Measurements from ENCODE around the gene PCTP. TPM values are rescaled to one million over a fixed set of nuclear protein-coding genes. Genes with fewer than 3 reads are reported as not detected.

PCTP gene
- total RNA-seq, 1 donor from 2014 or later = 13.6 TPM

DNA sequence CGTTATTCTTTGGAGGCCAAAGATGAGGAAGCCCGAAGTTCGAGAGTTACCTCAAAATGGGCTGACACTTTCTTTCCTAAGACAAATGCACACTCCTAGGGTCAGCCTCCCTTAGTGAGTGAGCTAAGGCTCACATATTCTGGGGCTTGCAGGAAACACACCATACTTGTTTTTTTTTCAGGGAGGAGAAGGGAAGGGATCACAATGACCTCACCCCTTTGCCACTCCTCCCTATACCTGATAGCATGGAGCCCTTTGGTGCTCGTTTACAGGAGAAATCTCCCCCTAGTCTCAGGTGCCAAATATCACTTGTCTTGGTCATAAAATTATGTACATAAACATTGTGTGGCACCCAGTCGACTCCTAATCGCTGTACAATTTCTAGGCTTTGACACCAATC lies 23.6 kb upstream of the PCTP start:
- Histone ChIP-seq H3K36me3 (ENCODE audit: control insufficient read depth in 3 of 3, insufficient read depth in 3 of 3, low read length in 3 of 3) (no peaks in the 10 kb centered on the region), H3K27me3 (ENCODE audit: control insufficient read depth in 3 of 3, insufficient read depth in 3 of 3, low read length in 3 of 3) (no peaks in the 10 kb centered on the region), H3K4me1 (ENCODE audit: control insufficient read depth in 3 of 3, insufficient read depth in 3 of 3, low read length in 3 of 3) (peaks cover 18 to 20% (median 20%) of the 10 kb centered on the region in 3 donors), H3K27ac (ENCODE audit: low read depth, low read length) (no peak overlapping the region), H3K4me3 (ENCODE audit: low read length in 3 of 3) (no peak overlapping the region), H3K9ac (ENCODE audit: low read depth in 1 of 3, low read length in 3 of 3) (no peak overlapping the region), H3K9me3 (ENCODE audit: control insufficient read depth in 3 of 3, low read length in 3 of 3) (no peaks in the 10 kb centered on the region)

DNA sequence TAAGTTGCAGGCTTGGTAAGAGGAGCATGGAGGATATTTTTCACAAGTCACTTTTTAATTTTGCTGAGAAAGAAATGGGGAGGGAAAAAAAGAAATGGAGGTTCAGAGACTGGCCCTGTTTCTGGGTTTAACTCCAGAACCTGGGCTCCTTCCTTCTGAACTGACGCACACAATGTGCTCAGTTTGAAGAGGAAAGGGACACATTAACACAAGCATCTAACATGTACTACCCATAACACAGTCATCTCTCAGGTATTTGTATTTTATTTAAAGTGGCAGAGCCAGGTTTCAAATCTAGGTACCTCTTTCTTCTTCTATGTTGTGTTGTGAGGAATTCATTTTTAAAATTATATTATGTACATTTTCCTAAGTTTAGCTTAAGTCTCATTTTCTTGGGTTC lies 22.9 kb upstream of the PCTP start:
- no peak overlapping the region for H3K4me3 ChIP-seq (ENCODE audit: low read length in 3 of 3)
- H3K9ac ChIP-seq (ENCODE audit: low read depth in 1 of 3, low read length in 3 of 3) = no peak overlapping the region
- H3K9me3 ChIP-seq (ENCODE audit: control insufficient read depth in 3 of 3, low read length in 3 of 3) = no peaks in the 10 kb centered on the region
- peaks cover 22 to 26% (median 25%) of the 10 kb centered on the region in 3 donors for H3K4me1 ChIP-seq (ENCODE audit: control insufficient read depth in 3 of 3, insufficient read depth in 3 of 3, low read length in 3 of 3)
- no peaks in the 10 kb centered on the region for H3K36me3 ChIP-seq (ENCODE audit: control insufficient read depth in 3 of 3, insufficient read depth in 3 of 3, low read length in 3 of 3)
- no peak overlapping the region for H3K27ac ChIP-seq (ENCODE audit: low read depth, low read length)
- no peaks in the 10 kb centered on the region for H3K27me3 ChIP-seq (ENCODE audit: control insufficient read depth in 3 of 3, insufficient read depth in 3 of 3, low read length in 3 of 3)

DNA sequence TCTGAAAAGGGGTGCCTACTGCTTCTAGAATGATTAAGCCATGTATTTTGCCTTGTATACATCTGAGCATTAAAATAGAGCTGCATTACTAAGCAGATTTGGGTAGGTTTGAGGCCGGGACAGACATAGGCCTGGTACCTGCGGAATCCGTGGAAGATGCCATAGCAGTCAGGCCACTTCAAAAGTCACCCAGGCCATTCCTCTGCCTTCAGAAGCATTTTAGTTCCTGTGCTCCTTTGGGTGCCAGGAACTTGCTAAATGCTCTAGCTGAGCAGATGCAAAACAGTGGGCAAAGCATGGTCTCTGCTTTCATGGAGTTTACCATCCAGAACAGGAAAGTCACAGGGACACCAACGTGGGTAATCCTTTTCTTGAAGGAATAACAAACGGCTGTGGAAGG lies 22.5 kb upstream of the PCTP start:
- no peak overlapping the region for H3K9ac ChIP-seq (ENCODE audit: low read depth in 1 of 3, low read length in 3 of 3)
- no peak overlapping the region for H3K4me3 ChIP-seq (ENCODE audit: low read length in 3 of 3)
- peaks cover 22 to 29% (median 28%) of the 10 kb centered on the region in 3 donors for H3K4me1 ChIP-seq (ENCODE audit: control insufficient read depth in 3 of 3, insufficient read depth in 3 of 3, low read length in 3 of 3)
- H3K36me3 ChIP-seq (ENCODE audit: control insufficient read depth in 3 of 3, insufficient read depth in 3 of 3, low read length in 3 of 3) = no peaks in the 10 kb centered on the region
- H3K9me3 ChIP-seq (ENCODE audit: control insufficient read depth in 3 of 3, low read length in 3 of 3) = no peaks in the 10 kb centered on the region
- no peaks in the 10 kb centered on the region for H3K27me3 ChIP-seq (ENCODE audit: control insufficient read depth in 3 of 3, insufficient read depth in 3 of 3, low read length in 3 of 3)
- H3K27ac ChIP-seq (ENCODE audit: low read depth, low read length) = no peak overlapping the region

DNA sequence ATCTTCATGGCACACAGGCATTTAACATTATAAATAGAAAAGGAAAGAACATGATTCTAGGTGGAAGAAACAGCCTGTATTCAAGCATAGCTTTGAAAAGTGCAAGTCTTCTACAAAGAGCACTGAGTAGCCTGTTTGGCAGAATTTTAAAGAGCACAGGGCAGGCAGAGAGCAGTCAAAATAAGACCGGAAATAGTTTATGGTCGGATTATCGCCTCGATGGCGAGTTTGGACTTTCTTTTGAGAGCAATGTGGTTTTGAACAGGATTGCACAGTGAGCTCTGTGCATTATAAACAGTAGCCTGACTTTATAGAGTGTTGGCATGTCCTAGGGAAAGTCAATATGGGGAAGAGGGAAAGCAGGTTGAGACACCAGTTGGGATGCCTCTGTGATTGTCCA lies 22.0 kb upstream of the PCTP start:
- H3K4me3 ChIP-seq (ENCODE audit: low read length in 3 of 3) = no peak overlapping the region
- H3K27me3 ChIP-seq (ENCODE audit: control insufficient read depth in 3 of 3, insufficient read depth in 3 of 3, low read length in 3 of 3) = no peaks in the 10 kb centered on the region
- H3K9ac ChIP-seq (ENCODE audit: low read depth in 1 of 3, low read length in 3 of 3) = no peak overlapping the region
- H3K4me1 ChIP-seq (ENCODE audit: control insufficient read depth in 3 of 3, insufficient read depth in 3 of 3, low read length in 3 of 3) = peaks cover 22 to 34% (median 29%) of the 10 kb centered on the region in 3 donors
- H3K36me3 ChIP-seq (ENCODE audit: control insufficient read depth in 3 of 3, insufficient read depth in 3 of 3, low read length in 3 of 3) = no peaks in the 10 kb centered on the region
- no peak overlapping the region for H3K27ac ChIP-seq (ENCODE audit: low read depth, low read length)
- H3K9me3 ChIP-seq (ENCODE audit: control insufficient read depth in 3 of 3, low read length in 3 of 3) = no peaks in the 10 kb centered on the region

DNA sequence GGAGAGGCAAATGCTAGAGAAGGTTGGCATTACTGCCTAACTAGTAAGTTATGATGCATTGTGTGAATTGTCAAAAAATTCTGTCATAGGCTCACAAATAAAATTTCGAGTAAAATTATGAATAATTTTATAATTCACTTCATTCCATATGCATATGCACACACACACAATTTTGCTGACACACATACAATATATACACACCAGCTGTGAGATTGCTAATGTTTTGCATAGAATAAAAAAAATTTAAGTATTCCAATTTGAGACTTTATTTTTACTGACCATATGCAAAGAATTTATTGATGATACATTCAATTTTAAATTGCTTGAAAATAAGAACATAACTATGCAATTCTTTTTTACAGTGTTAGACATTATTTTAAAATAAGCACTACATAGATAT lies 21.4 kb upstream of the PCTP start:
- Histone ChIP-seq H3K9me3 (ENCODE audit: control insufficient read depth in 3 of 3, low read length in 3 of 3) (no peaks in the 10 kb centered on the region), H3K4me3 (ENCODE audit: low read length in 3 of 3) (no peak overlapping the region), H3K4me1 (ENCODE audit: control insufficient read depth in 3 of 3, insufficient read depth in 3 of 3, low read length in 3 of 3) (peaks cover 22 to 37% (median 32%) of the 10 kb centered on the region in 3 donors), H3K27ac (ENCODE audit: low read depth, low read length) (no peak overlapping the region), H3K36me3 (ENCODE audit: control insufficient read depth in 3 of 3, insufficient read depth in 3 of 3, low read length in 3 of 3) (no peaks in the 10 kb centered on the region), H3K27me3 (ENCODE audit: control insufficient read depth in 3 of 3, insufficient read depth in 3 of 3, low read length in 3 of 3) (no peaks in the 10 kb centered on the region), H3K9ac (ENCODE audit: low read depth in 1 of 3, low read length in 3 of 3) (no peak overlapping the region)

DNA sequence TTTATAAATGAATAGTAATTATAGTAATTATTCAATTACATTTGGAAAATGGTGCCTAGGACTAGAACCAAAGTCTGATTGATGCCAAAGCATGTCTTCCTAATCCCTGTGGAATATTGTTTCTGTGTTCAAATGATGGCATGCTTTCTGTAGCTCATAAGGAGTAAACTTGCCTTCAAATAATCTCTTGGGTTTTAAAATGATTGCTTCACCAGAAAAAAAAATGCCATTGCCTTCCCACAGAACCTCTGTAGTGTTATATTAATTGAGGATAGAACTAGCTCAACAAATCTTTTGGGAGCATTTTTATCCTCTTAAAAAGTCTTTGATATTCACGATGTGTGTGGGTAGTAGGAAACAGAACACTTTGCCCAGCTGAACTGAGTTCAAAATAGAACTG lies 20.5 kb upstream of the PCTP start:
- Histone ChIP-seq H3K4me1 (ENCODE audit: control insufficient read depth in 3 of 3, insufficient read depth in 3 of 3, low read length in 3 of 3) (peaks cover 22 to 37% (median 32%) of the 10 kb centered on the region in 3 donors), H3K9me3 (ENCODE audit: control insufficient read depth in 3 of 3, low read length in 3 of 3) (no peaks in the 10 kb centered on the region), H3K36me3 (ENCODE audit: control insufficient read depth in 3 of 3, insufficient read depth in 3 of 3, low read length in 3 of 3) (no peaks in the 10 kb centered on the region), H3K27ac (ENCODE audit: low read depth, low read length) (no peak overlapping the region), H3K9ac (ENCODE audit: low read depth in 1 of 3, low read length in 3 of 3) (no peak overlapping the region), H3K4me3 (ENCODE audit: low read length in 3 of 3) (no peak overlapping the region), H3K27me3 (ENCODE audit: control insufficient read depth in 3 of 3, insufficient read depth in 3 of 3, low read length in 3 of 3) (no peaks in the 10 kb centered on the region)

DNA sequence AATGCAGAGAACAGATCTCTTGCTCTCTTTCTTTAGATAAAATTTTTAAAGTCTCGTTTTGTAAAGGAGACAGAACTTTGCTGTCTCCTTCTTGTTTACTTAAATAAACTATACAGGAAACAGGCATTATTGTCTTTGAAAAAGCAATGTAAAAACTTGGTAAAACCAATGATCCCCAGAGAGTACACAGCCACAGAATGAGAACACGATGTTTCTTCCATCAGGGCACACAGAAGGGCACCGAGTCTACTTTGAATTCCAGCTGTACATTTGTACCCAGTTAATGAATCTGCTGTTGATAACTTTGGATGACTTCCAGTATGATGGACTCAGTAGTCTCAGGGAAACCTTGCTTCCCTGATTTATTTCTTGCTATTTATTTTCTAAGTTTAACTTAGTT lies 20.0 kb upstream of the PCTP start:
- no peaks in the 10 kb centered on the region for H3K36me3 ChIP-seq (ENCODE audit: control insufficient read depth in 3 of 3, insufficient read depth in 3 of 3, low read length in 3 of 3)
- H3K4me1 ChIP-seq (ENCODE audit: control insufficient read depth in 3 of 3, insufficient read depth in 3 of 3, low read length in 3 of 3) = peaks cover 22 to 37% (median 32%) of the 10 kb centered on the region in 3 donors
- H3K9ac ChIP-seq (ENCODE audit: low read depth in 1 of 3, low read length in 3 of 3) = no peak overlapping the region
- H3K27ac ChIP-seq (ENCODE audit: low read depth, low read length) = no peak overlapping the region
- no peaks in the 10 kb centered on the region for H3K27me3 ChIP-seq (ENCODE audit: control insufficient read depth in 3 of 3, insufficient read depth in 3 of 3, low read length in 3 of 3)
- H3K9me3 ChIP-seq (ENCODE audit: control insufficient read depth in 3 of 3, low read length in 3 of 3) = no peaks in the 10 kb centered on the region
- H3K4me3 ChIP-seq (ENCODE audit: low read length in 3 of 3) = no peak overlapping the region

DNA sequence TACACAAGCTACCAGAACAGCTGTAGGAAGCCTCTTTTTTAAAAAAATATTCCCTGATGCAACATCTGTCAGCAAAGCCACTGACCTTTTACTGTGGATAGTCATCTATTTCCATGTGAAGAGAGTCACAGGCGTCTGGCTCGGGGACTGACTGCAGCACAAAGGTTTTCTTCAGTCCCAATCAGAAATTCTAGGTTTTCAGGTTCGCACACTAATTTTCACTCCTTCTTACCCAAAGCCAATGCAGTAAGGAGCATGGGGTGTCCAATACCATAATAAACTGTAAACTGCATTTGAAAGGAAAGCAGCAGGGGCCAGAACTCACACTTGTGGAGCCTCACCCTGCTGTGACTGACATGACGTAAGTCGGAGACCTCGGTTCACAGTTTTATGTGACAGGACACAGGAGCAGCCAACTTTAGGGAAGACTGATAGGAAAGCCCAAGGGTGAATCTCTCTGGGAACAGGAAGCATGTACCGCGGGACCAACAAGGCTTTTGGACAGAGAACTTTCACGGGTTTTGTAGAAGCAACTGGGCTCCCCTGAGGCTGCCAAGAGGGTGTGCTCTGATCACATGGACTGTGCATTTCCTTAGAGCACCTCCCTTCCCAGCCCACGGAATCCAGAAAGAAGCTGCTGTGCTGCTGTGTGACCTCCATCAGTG lies 19.1 kb upstream of the PCTP start:
- peak overlapping the region; percentile 59 for H3K27ac ChIP-seq (ENCODE audit: low read depth, low read length)
- H3K9ac ChIP-seq (ENCODE audit: low read depth in 1 of 3, low read length in 3 of 3) = peak overlapping the region; percentile 7 to 75 (median 24)
- H3K4me1 ChIP-seq (ENCODE audit: control insufficient read depth in 3 of 3, insufficient read depth in 3 of 3, low read length in 3 of 3) = peaks cover 22 to 37% (median 28%) of the 10 kb centered on the region in 3 donors
- no peaks in the 10 kb centered on the region for H3K27me3 ChIP-seq (ENCODE audit: control insufficient read depth in 3 of 3, insufficient read depth in 3 of 3, low read length in 3 of 3)
- H3K36me3 ChIP-seq (ENCODE audit: control insufficient read depth in 3 of 3, insufficient read depth in 3 of 3, low read length in 3 of 3) = no peaks in the 10 kb centered on the region
- peak overlapping the region; percentile 34 to 59 (median 56) for H3K4me3 ChIP-seq (ENCODE audit: low read length in 3 of 3)
- H3K9me3 ChIP-seq (ENCODE audit: control insufficient read depth in 3 of 3, low read length in 3 of 3) = no peaks in the 10 kb centered on the region

DNA sequence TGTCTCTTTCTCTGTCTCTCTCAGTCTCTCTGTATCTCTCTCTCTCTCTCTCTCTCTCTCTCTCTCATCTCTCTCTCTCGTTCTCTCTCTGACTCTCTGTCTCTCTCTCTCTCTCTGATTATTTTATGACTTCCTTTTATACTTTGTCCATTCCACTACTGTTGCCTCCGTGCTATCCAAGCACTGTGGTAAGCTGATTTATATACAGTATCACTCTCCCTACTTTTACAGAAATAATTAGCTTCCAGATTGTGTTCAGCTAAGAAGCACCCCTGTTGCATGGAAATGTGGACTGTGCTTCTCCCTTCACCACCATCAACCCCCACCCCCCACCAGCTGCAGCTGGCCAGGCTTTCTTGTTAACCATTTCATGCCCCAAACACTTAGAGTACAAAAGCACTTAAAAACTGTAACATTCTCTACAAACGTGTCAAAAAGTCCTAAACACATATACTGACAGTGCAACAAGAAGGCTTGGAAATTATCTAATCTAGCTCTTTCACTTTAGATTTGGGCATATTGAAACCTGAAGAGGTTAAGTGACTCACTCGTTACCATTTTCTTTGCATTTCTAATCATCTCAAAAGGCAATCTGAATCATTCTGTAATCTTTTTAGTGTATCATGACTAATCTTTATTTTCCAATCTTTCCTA lies 16.6 kb upstream of the PCTP start:
- peaks cover 22 to 32% (median 28%) of the 10 kb centered on the region in 3 donors for H3K4me1 ChIP-seq (ENCODE audit: control insufficient read depth in 3 of 3, insufficient read depth in 3 of 3, low read length in 3 of 3)
- H3K9me3 ChIP-seq (ENCODE audit: control insufficient read depth in 3 of 3, low read length in 3 of 3) = no peaks in the 10 kb centered on the region
- H3K27ac ChIP-seq (ENCODE audit: low read depth, low read length) = no peak overlapping the region
- H3K4me3 ChIP-seq (ENCODE audit: low read length in 3 of 3) = no peak overlapping the region
- H3K9ac ChIP-seq (ENCODE audit: low read depth in 1 of 3, low read length in 3 of 3) = no peak overlapping the region
- H3K27me3 ChIP-seq (ENCODE audit: control insufficient read depth in 3 of 3, insufficient read depth in 3 of 3, low read length in 3 of 3) = no peaks in the 10 kb centered on the region
- H3K36me3 ChIP-seq (ENCODE audit: control insufficient read depth in 3 of 3, insufficient read depth in 3 of 3, low read length in 3 of 3) = no peaks in the 10 kb centered on the region

DNA sequence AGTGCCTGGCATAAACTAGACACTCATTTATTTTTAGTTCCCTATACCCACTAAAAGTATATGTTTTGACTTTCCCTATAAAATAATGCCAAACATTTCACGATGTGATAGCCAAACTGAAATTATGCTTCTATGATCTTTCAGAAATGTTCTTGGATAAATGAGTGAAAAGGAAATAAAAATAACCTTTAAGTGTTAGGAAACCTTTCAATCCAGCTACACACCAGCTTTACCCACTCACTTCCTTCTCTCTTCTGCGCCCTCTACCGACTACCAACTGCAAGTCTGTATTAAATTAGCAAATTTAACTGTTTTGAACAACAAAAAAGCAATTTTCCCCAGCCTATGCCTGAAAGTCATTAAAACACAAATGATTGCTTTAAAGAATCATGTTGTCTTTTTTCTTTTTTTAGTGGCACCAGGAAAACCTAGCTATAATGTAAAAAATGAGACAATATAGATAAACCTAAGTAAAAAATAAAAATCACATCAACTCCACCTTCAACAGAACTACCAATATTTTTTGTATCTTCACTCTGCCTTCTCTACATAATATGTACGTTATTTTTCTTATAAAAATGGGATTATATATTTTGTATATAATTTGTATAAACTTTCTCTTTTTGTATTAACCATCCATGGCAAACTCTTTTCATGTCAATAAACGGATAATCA lies 15.0 kb upstream of the PCTP start:
- H3K27ac ChIP-seq (ENCODE audit: low read depth, low read length) = no peak overlapping the region
- no peaks in the 10 kb centered on the region for H3K27me3 ChIP-seq (ENCODE audit: control insufficient read depth in 3 of 3, insufficient read depth in 3 of 3, low read length in 3 of 3)
- no peak overlapping the region for H3K4me3 ChIP-seq (ENCODE audit: low read length in 3 of 3)
- H3K36me3 ChIP-seq (ENCODE audit: control insufficient read depth in 3 of 3, insufficient read depth in 3 of 3, low read length in 3 of 3) = no peaks in the 10 kb centered on the region
- no peak overlapping the region for H3K9ac ChIP-seq (ENCODE audit: low read depth in 1 of 3, low read length in 3 of 3)
- no peaks in the 10 kb centered on the region for H3K9me3 ChIP-seq (ENCODE audit: control insufficient read depth in 3 of 3, low read length in 3 of 3)
- H3K4me1 ChIP-seq (ENCODE audit: control insufficient read depth in 3 of 3, insufficient read depth in 3 of 3, low read length in 3 of 3) = peaks cover 22 to 32% (median 30%) of the 10 kb centered on the region in 3 donors

Measured in skeletal muscle tissue (tissue), 4 donors.